NK-92 (cell line): ENCODE data around the gene PGPEP1.

Experiments
- DNase-seq: peaks from one replicate; lab custom pipeline; 2025; ENCODE audit not compliant: unreplicated experiment; lab: John Stamatoyannopoulos, UW

PGPEP1 gene

GRCh38 chr19:18417250-18418028, 77.0 kb downstream of the PGPEP1 start:
- DNase-seq = no peak

DNA sequence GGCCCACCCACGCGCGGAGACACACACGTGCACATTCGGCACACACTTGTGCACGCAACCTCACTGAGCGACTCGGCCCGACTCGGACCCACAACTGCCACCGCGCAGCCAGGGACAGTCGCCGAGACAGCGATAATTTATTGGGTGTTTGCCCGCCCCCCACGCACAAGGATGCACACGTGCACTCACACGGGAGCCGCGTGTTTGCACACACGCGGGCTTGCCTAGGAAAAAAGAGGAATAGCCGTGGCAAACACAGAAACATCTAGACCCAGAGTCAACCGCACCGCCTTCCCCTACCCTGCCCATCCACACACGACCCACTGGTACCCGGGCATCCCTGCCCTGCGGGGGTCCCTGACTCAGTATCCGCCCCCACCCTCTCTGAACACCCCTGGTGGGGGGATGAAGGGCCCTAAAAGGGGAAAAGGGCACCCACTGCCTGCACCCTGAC, 77.7 kb downstream of the PGPEP1 start:
- no peak for DNase-seq

- DNase-seq = no peak
Observed at GRCh38 chr19:18418483-18419194, 78.2 kb downstream of the PGPEP1 start.

DNA sequence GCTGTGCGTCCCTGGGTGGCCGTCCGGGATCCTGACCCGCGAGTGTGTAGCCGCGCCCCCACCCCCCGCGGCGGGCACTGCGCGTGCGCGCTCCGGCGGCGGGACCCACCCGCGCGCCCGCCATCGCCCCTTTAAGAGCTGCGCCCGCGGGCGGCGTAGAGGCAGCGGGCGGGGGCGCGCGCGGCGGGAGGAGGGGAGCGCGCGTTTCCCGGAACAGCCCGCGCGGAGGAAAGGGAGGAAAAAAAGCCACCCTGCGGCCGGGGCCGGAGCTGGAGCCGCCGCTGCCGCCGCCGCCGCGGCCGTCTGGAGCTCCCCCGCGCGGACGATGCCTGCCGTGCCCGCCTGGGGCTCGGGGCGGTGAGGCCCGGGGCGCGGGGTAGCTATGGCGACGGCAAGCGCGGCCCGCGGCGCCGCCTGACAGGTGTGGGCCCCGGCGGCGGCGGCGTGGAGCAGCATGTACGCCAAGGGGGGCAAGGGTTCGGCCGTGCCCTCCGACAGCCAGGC, 78.8 kb downstream of the PGPEP1 start, which contains the start of gene SSBP4:
SSBP4 (plus strand) TSS at position 204 of the 504 bp plus-strand sequence; CDS start at position 455, 251 bp downstream.
- no peak for DNase-seq
